NT2/D1 (cell line): ENCODE measurements around the gene HBE1.
"Not testable (repeated sequence)": the region's sequence is repeated elsewhere in the genome, so short reads cannot be mapped to it uniquely, and the experiment has no call there.

ENCODE experiments used
- DNase-seq: peaks from one replicate; pipeline ENCODE4 v3.0.0-alpha.2; 2011; ENCODE audit warnings: low read depth, low spot score
- H3K27me3 ChIP-seq: 2 replicates; pipeline ENCODE4 v1.6.0; 2011; ENCODE audit warnings: mild to moderate bottlenecking; ENCODE audit not compliant: insufficient read length, insufficient read depth
- H3K36me3 ChIP-seq: 2 replicates; pipeline ENCODE4 v1.6.1; 2011; ENCODE audit warnings: mild to moderate bottlenecking, low read length, mixed read lengths; ENCODE audit not compliant: insufficient read depth, insufficient read length
- H3K4me1 ChIP-seq: 2 replicates; pipeline ENCODE4 v1.5.1; 2011; ENCODE audit not compliant: insufficient read depth, insufficient read length
- H3K4me3 ChIP-seq: 2 replicates; pipeline ENCODE4 v1.5.1; 2011; ENCODE audit warnings: low read depth; ENCODE audit not compliant: insufficient read length
- H3K9ac ChIP-seq: 2 replicates; pipeline ENCODE4 v1.6.0; 2011; ENCODE audit warnings: low read depth; ENCODE audit not compliant: insufficient read length
- H3K9me3 ChIP-seq: 2 replicates; pipeline ENCODE4 v1.5.1; 2011; ENCODE audit warnings: mild to moderate bottlenecking, low read length; ENCODE audit not compliant: insufficient read depth
- SUZ12 ChIP-seq: IDR thresholded peaks from 2 replicates; pipeline ENCODE4 v1.6.1; 2011; ENCODE audit not compliant: insufficient read length, insufficient read depth; ENCODE audit errors: extremely low read depth
- YY1 ChIP-seq: IDR thresholded peaks from 2 replicates; pipeline ENCODE4 v1.6.1; 2011; ENCODE audit not compliant: insufficient read length, insufficient read depth
- ZNF274 ChIP-seq: IDR thresholded peaks from 2 replicates; pipeline ENCODE4 v1.6.1; 2011; ENCODE audit warnings: mild to moderate bottlenecking, low read depth, low read length

HBE1 gene

GRCh38 chr11:5265832-5266231, 3.9 kb downstream of the HBE1 start:
- H3K9ac ChIP-seq, result no peak overlapping the region
- no peaks in the 10 kb centered on the region for H3K9me3 ChIP-seq
- no peak overlapping the region for H3K4me3 ChIP-seq
- TF ChIP-seq SUZ12 (no peak), YY1 (no peak), ZNF274 (no peak)
- no peaks in the 10 kb centered on the region for H3K36me3 ChIP-seq
- no peaks in the 10 kb centered on the region for H3K27me3 ChIP-seq
- H3K4me1 ChIP-seq, result no peaks in the 10 kb centered on the region
- no peak for DNase-seq

- H3K36me3 ChIP-seq, result no peaks in the 10 kb centered on the region
- no peaks in the 10 kb centered on the region for H3K9me3 ChIP-seq
- peak; percentile 71 for DNase-seq
- H3K9ac ChIP-seq, result no peak overlapping the region
- peaks cover 6% of the 10 kb centered on the region for H3K4me1 ChIP-seq
- TF ChIP-seq YY1 (peak; percentile 51), ZNF274 (no peak)
- no peaks in the 10 kb centered on the region for H3K27me3 ChIP-seq
- H3K4me3 ChIP-seq, result no peak overlapping the region
Measured at GRCh38 chr11:5258543-5259262, 11.0 kb downstream of the HBE1 start.

GRCh38 chr11:5257296-5257695, 12.4 kb downstream of the HBE1 start:
- peak; percentile 60 for DNase-seq
- no peaks in the 10 kb centered on the region for H3K9me3 ChIP-seq
- no peaks in the 10 kb centered on the region for H3K36me3 ChIP-seq
- H3K27me3 ChIP-seq, result no peaks in the 10 kb centered on the region
- H3K4me3 ChIP-seq, result no peak overlapping the region
- H3K9ac ChIP-seq, result no peak overlapping the region
- TF ChIP-seq SUZ12, result no peak
- H3K4me1 ChIP-seq, result peaks cover 6% of the 10 kb centered on the region

- H3K9ac ChIP-seq, DNase-seq, H3K9me3 ChIP-seq, H3K4me1 ChIP-seq, H3K27me3 ChIP-seq, H3K36me3 ChIP-seq, H3K4me3 ChIP-seq: not testable (repeated sequence)
Measured at GRCh38 chr11:5254646-5255413, 14.9 kb downstream of the HBE1 start, which contains the start of gene HBG2. TSS of gene HBG2 (minus strand) at chr11:5254781. CDS start at chr11:5254728, 53 bp downstream.

GRCh38 chr11:5254023-5254422, 15.7 kb downstream of the HBE1 start:
- H3K9me3 ChIP-seq, DNase-seq, H3K27me3 ChIP-seq, H3K9ac ChIP-seq, H3K4me1 ChIP-seq, H3K36me3 ChIP-seq, H3K4me3 ChIP-seq: not testable (repeated sequence)

- not testable (repeated sequence) for H3K4me3 ChIP-seq, H3K9me3 ChIP-seq, H3K4me1 ChIP-seq, H3K27me3 ChIP-seq, H3K9ac ChIP-seq, H3K36me3 ChIP-seq, DNase-seq
Measured at GRCh38 chr11:5253440-5253839, 16.3 kb downstream of the HBE1 start.

- DNase-seq, result no peak
- H3K4me1 ChIP-seq, result no peaks in the 10 kb centered on the region
Measured at GRCh38 chr11:5252919-5253265, 16.9 kb downstream of the HBE1 start.

GRCh38 chr11:5252192-5252918, 17.4 kb downstream of the HBE1 start:
- H3K4me1 ChIP-seq, result no peaks in the 10 kb centered on the region
- H3K9ac ChIP-seq, result no peak overlapping the region
- no peaks in the 10 kb centered on the region for H3K36me3 ChIP-seq
- TF ChIP-seq SUZ12 (no peak), ZNF274 (no peak), YY1 (no peak)
- no peak for DNase-seq
- no peaks in the 10 kb centered on the region for H3K9me3 ChIP-seq
- H3K4me3 ChIP-seq, result no peak overlapping the region
- H3K27me3 ChIP-seq, result no peaks in the 10 kb centered on the region

More at GRCh38 chr11:5252919-5253265, 16.9 kb downstream of the HBE1 start:
- Histone ChIP-seq H3K36me3 (no peaks in the 10 kb centered on the region), H3K4me3 (no peak overlapping the region), H3K9ac (no peak overlapping the region), H3K27me3 (no peaks in the 10 kb centered on the region), H3K9me3 (no peaks in the 10 kb centered on the region)
- TF ChIP-seq SUZ12 (no peak), YY1 (no peak), ZNF274 (no peak)
